Esophagus (tissue), 2 donors: ENCODE data around the gene TET1. TPM values are rescaled to one million over a fixed set of nuclear protein-coding genes. Genes with fewer than 3 reads are reported as not detected.
A peak's percentile ranks its signal among the peaks of the same experiment; 100 is the strongest.

Source experiments
- H3K27ac ChIP-seq, 2 donors: one replicate each; pipeline ENCODE4 v1.5.1; 2013; ENCODE audit warnings: low read depth in 2 of 2, mild to moderate bottlenecking in 2 of 2, inconsistent platforms in 1 of 2, low read length in 1 of 2, moderate library complexity in 1 of 2
- H3K27me3 ChIP-seq, 2 donors: one replicate each; pipeline ENCODE4 v1.6.1; 2013; ENCODE audit warnings: low read length in 2 of 2, control low read depth in 1 of 2, mild to moderate bottlenecking in 1 of 2; ENCODE audit not compliant: insufficient read depth in 2 of 2, control insufficient read depth in 1 of 2
- H3K36me3 ChIP-seq, 2 donors: one replicate each; pipeline ENCODE4 v1.6.1; 2013; ENCODE audit warnings: low read length in 1 of 2; ENCODE audit not compliant: control insufficient read depth in 2 of 2, insufficient read depth in 2 of 2
- H3K4me1 ChIP-seq, 2 donors: one replicate each; pipeline ENCODE4 v1.6.1; 2013; ENCODE audit warnings: low read length in 1 of 2; ENCODE audit not compliant: control insufficient read depth in 2 of 2, insufficient read depth in 2 of 2
- H3K4me3 ChIP-seq, 2 donors: one replicate each; pipeline ENCODE4 v1.5.1; 2013; ENCODE audit warnings: low read length in 2 of 2, mild to moderate bottlenecking in 2 of 2, low read depth in 1 of 2, moderate library complexity in 1 of 2
- H3K9me3 ChIP-seq, 2 donors: one replicate each; pipeline ENCODE4 v1.6.1; 2013; ENCODE audit warnings: mild to moderate bottlenecking in 2 of 2, low read depth in 1 of 2, low read length in 1 of 2, moderate library complexity in 1 of 2; ENCODE audit not compliant: control insufficient read depth in 2 of 2, insufficient read depth in 1 of 2
- WGBS, 2 donors: extraction: QIAGEN DNeasy Blood & Tissue Kit; methylation state at CpG; one replicate each; pipeline ENCODE4 v1.1.7; 2013; 5-methylcytosine and 5-hydroxymethylcytosine counted together
- polyA plus RNA-seq, 2 donors: library from polyadenylated mRNA; stranded (reverse); fragments of 200-250 nt; gene quantifications; one replicate each; pipeline ENCODE4 v1.2.3, GENCODE V29; 2013
- donor health status: healthy with polysubstance abuse.
- donor health status: Bipolar disorder and iron deficiency.

The TET1 gene
- polyA plus RNA-seq, 2 donors, result 0.05 to 0.16 TPM

DNA sequence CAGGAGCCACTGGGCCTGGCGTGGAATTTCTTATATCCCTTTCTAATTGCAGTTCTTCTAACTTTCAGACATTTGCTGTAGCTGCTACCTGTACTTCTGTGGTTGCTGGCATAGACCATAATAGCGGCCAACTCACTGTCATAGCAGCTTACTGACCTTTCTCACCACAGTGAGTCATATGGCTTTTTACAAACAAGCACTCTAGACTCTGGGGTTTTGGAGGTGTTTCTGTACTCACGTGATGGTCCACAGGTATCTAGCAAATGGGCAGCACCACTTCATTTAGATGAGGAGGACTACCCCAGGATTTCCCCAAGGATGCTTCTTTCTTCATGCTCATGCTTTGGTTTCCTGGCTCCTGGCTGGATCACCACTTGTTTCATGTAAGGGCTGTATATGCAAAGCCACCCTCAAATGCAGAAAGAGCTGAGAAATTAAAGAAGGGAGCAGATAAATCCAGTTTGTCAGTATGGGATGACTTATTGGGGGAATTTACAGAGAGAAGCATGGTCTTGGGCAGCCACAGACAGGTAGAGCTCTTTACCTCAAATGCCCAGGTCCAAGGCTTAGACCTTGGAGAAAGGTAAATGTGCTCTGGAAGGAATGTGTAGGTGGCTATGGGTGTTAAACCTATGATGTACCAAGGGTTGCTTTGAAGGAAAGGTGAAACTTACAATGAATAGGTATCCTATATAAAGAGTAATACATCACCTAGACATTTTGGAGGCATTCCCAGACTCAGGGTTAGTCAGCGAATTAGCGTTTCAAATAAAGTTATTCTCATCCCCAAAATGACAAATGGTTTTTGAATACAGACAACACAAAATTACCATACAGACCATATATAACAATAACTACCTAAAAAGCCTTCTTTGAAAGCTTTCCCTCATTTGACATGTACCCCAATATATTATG lies 16.9 kb upstream of the TET1 start:
- no peaks in the 10 kb centered on the region for H3K9me3 ChIP-seq
- no peak overlapping the region for H3K4me3 ChIP-seq
- no peaks in the 10 kb centered on the region for H3K36me3 ChIP-seq
- H3K27me3 ChIP-seq, result no peaks in the 10 kb centered on the region
- no peak overlapping the region for H3K27ac ChIP-seq
- H3K4me1 ChIP-seq, result no peaks in the 10 kb centered on the region
- WGBS, 2 donors, result 54 to 66% methylated on average over 5 of the region's 5 CpGs

GRCh38 chr10:68550747-68551411 lies 9.3 kb upstream of the TET1 start:
- H3K36me3 ChIP-seq, result no peaks in the 10 kb centered on the region
- H3K4me1 ChIP-seq, result no peaks in the 10 kb centered on the region
- no peak overlapping the region for H3K27ac ChIP-seq
- no peak overlapping the region for H3K4me3 ChIP-seq
- H3K27me3 ChIP-seq, result no peaks in the 10 kb centered on the region
- no peaks in the 10 kb centered on the region for H3K9me3 ChIP-seq
- WGBS, 2 donors, result 77 to 78% methylated on average over 5 of the region's 5 CpGs

DNA sequence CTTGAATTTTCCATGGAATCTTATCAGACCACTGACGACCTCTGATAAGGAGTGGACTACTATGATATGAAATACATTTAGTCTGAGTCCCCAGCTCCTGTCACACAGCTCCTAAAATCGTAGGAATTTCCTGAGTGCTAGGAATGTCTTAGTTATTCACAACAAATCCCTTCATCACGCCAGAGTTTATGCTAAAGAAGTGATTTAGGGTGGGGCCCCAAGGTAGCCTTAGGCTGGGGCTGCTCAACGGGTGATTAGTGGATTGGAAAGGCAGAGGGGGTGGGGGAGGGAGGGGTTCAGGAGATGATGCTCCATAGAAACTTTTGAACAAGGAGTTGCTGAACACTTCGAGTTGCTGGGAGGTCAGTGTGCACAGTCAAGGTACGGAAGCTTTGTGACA lies 7.0 kb upstream of the TET1 start:
- Histone ChIP-seq H3K4me3 (no peak overlapping the region), H3K4me1 (no peaks in the 10 kb centered on the region), H3K36me3 (no peaks in the 10 kb centered on the region), H3K27me3 (no peaks in the 10 kb centered on the region), H3K9me3 (no peaks in the 10 kb centered on the region), H3K27ac (no peak overlapping the region)
- WGBS, 2 donors, result 48 to 49% methylated on average over 6 of the region's 6 CpGs

- H3K4me3 ChIP-seq, result no peak overlapping the region
- H3K27ac ChIP-seq, result no peak overlapping the region
- no peaks in the 10 kb centered on the region for H3K9me3 ChIP-seq
- no peaks in the 10 kb centered on the region for H3K36me3 ChIP-seq
- 86 to 88% methylated on average over 3 of the region's 3 CpGs for WGBS, 2 donors
- H3K27me3 ChIP-seq, result no peaks in the 10 kb centered on the region
- no peaks in the 10 kb centered on the region for H3K4me1 ChIP-seq
These were observed 6.5 kb upstream of the TET1 start for GRCh38 chr10:68553599-68553998.

GRCh38 chr10:68558478-68558877 lies 1.7 kb upstream of the TET1 start:
- H3K36me3 ChIP-seq, result no peaks in the 10 kb centered on the region
- H3K27me3 ChIP-seq, result no peaks in the 10 kb centered on the region
- no peak overlapping the region for H3K4me3 ChIP-seq
- WGBS, 2 donors, result 96 to 97% methylated on average over 2 of the region's 2 CpGs
- no peaks in the 10 kb centered on the region for H3K9me3 ChIP-seq
- H3K4me1 ChIP-seq, result peaks cover 4 to 7% of the 10 kb centered on the region in 2 donors
- no peak overlapping the region for H3K27ac ChIP-seq

GRCh38 chr10:68559251-68559650 lies 886 bp upstream of the TET1 start:
- WGBS, 2 donors, result 56 to 57% methylated on average over 4 of the region's 4 CpGs
- Histone ChIP-seq H3K36me3 (no peaks in the 10 kb centered on the region), H3K4me3 (no peak overlapping the region), H3K27ac (no peak overlapping the region), H3K4me1 (peaks cover 4 to 7% of the 10 kb centered on the region in 2 donors), H3K27me3 (no peaks in the 10 kb centered on the region), H3K9me3 (no peaks in the 10 kb centered on the region)

GRCh38 chr10:68559841-68560185 lies 324 bp upstream of the TET1 start:
- no peaks in the 10 kb centered on the region for H3K36me3 ChIP-seq
- no peaks in the 10 kb centered on the region for H3K27me3 ChIP-seq
- peaks cover 4 to 7% of the 10 kb centered on the region in 2 donors for H3K4me1 ChIP-seq
- 5 to 7% methylated on average over 6 of the region's 6 CpGs for WGBS, 2 donors
- H3K9me3 ChIP-seq, result no peaks in the 10 kb centered on the region
- H3K27ac ChIP-seq, result no peak overlapping the region
- peak overlapping the region in 1 of 2 donors; percentile 69 for H3K4me3 ChIP-seq

DNA sequence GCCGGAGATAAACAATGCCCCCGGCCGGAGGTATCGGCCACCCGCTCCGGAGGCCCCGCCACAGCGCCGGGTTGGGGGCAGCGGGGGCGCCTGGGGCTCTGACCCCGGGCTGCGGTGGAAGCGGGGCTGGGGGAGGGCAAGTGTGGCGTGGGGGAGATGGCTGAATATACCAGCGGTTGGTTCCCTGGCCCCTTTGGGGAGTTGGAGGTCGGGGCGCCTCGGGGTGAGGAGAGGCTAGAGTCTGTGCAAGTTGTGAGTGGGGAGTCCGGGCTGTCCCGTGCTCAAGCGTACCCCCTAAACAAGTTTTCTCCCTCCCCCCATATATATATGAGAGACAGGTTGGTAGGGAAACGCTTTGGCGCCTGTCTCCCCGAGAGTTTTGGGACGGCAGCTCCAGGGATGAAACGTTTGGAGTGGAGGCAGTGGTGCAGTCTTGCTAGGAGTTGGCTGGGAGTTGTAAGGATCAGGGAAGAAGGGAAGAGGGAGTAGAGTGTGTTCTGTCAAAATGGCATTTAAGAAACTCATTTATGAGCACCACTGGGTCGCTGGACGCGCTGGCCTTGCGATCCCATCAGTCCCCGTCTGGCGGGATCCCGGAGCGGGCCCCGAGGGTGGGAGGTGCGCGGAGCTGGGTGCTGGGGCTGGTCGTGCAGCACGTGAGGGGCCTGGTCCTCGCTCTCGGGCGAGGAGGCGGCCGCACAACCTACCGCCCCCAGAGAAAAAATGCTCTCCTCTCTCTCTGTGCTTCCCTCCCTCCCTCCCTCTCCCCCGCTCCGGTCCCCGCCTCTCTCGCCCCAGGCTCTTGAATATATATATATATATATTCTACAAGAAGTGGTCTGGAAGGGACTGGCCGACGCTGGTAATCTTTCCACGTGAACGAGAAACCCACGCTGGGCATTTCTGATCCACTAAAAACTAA lies 1.1 kb downstream of the TET1 start:
- Histone ChIP-seq H3K9me3 (no peaks in the 10 kb centered on the region), H3K4me3 (peak overlapping the region; percentile 59 to 69), H3K27ac (peak overlapping the region; percentile 11 to 16), H3K4me1 (peaks cover 4 to 7% of the 10 kb centered on the region in 2 donors), H3K36me3 (no peaks in the 10 kb centered on the region), H3K27me3 (no peaks in the 10 kb centered on the region)
- WGBS, 2 donors, result 2 to 3% methylated on average over 51 to 54 of the region's 55 CpGs
